Gastroesophageal sphincter (tissue), 3 donors: ENCODE results near the gene CARS1.

Source experiments
- CTCF ChIP-seq, 4 experiments: fragments of 200-600 bp in 2 of 4; fragments of 450-650 bp in 2 of 4; sonication (generic) in 1 of 4; IDR thresholded peaks; one replicate each; pipeline ENCODE4 v1.5.1; 2017 to 2019; ENCODE audit warnings: antibody characterized with exemption in 4 of 4, mild to moderate bottlenecking in 2 of 4, moderate library complexity in 2 of 4
- EP300 ChIP-seq: sonication (generic); formaldehyde crosslinking; IDR thresholded peaks from one replicate; pipeline ENCODE4 v1.6.1; 2017; ENCODE audit warnings: antibody characterized with exemption, mild to moderate bottlenecking
- POLR2AphosphoS5 ChIP-seq: sonication (generic); formaldehyde crosslinking; IDR thresholded peaks from one replicate; pipeline ENCODE4 v1.6.1; 2017; ENCODE audit warnings: antibody characterized with exemption

GRCh38 chr11:2964782-2965181 is 92.4 kb downstream of the CARS1 start:
- TF ChIP-seq EP300 (no peak), CTCF (IDR thresholded peaks at IDR 0.05) (no peak), POLR2AphosphoS5 (no peak)
